RWPE1 (cell line): Measurements from ENCODE around the gene JCAD.

Source experiments
- CTCF ChIA-PET: fragments of 350-600 bp; sonication (Branson Sonifier 250); formaldehyde crosslinking; extraction: SDS; loops from one replicate; lab custom pipeline; 2021; lab: Yijun Ruan, JAX
- POLR2A ChIA-PET: fragments of 400-600 bp; formaldehyde crosslinking; extraction: SDS; loops from one replicate; lab custom pipeline; 2020; ENCODE audit warnings: antibody characterized with exemption; ENCODE audit not compliant: low non-redundant PET; lab: Yijun Ruan, JAX
- DNase-seq: peaks from one replicate; pipeline ENCODE4 v3.0.0; 2012; ENCODE audit warnings: low spot score
- H3K27ac ChIP-seq: fragments of 450-650 bp; 2 replicates; pipeline ENCODE4 v1.5.1; 2017
- TF ChIP-seq, protein P1 (sequence below): fragments of 450-650 bp; conservative IDR thresholded peaks from 2 replicates; pipeline ENCODE4 v1.5.1; 2017; ENCODE audit warnings: low read depth, mild to moderate bottlenecking

Gene JCAD

GRCh38 chr10:30002426-30003266 is 56.7 kb downstream of the JCAD start:
- TF ChIP-seq, protein P1, sequence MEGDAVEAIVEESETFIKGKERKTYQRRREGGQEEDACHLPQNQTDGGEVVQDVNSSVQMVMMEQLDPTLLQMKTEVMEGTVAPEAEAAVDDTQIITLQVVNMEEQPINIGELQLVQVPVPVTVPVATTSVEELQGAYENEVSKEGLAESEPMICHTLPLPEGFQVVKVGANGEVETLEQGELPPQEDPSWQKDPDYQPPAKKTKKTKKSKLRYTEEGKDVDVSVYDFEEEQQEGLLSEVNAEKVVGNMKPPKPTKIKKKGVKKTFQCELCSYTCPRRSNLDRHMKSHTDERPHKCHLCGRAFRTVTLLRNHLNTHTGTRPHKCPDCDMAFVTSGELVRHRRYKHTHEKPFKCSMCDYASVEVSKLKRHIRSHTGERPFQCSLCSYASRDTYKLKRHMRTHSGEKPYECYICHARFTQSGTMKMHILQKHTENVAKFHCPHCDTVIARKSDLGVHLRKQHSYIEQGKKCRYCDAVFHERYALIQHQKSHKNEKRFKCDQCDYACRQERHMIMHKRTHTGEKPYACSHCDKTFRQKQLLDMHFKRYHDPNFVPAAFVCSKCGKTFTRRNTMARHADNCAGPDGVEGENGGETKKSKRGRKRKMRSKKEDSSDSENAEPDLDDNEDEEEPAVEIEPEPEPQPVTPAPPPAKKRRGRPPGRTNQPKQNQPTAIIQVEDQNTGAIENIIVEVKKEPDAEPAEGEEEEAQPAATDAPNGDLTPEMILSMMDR, result peak; percentile 90
- POLR2A ChIA-PET, result no interaction called here
- CTCF ChIA-PET, result interaction anchor here (0.6 to 1.5 kb wide), 13 partner anchors 12 to 1443 kb away, joined by 3 to 4 read pairs (median 3); no protein-coding TSS in a partner anchor
- H3K27ac ChIP-seq, result 0 out of 2 replicates have a peak overlapping the region, but pooled peaks have one; percentile 14
- peak; percentile 76 for DNase-seq

DNA sequence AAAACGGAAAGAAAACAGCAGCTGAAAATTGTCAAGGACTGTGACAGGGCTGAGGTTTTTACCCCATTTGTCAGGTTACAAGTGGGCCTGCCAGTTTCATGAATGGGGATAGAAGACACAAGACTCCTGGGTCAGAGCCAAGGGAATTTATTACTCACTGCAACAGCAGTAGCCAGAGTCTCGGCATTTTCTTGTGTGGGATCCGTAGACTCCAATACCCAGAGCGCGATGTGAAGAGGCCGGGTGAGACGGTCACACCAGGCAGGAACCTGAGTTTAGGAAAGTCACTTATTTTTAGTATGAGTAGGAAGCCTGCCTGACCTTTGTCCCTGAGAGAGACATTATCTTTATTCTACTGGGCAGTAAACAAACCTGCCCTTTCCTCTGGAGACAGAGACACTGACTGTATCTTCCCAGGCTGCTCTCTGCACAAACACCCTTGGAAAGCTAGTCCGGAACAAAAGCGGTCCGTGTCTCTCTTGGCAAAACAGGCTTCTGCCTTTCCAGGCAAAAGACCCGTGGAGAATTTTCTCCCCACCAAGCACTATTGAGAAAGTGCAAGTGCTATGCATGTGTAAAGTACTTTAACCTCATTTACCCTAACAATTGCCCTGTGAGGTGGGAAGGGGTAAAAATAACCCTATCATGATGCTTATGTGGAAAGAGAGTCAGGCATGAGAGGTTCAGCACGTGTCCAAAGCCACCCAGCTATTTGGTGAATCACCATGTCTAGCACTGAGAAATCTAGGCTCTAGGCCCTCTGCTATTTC is 58.4 kb downstream of the JCAD start:
- ChIA-PET POLR2A (no interaction called here), CTCF (interaction anchor here (0.7 to 0.9 kb wide), 2 partner anchors 52 to 263 kb away, joined by 3 to 4 read pairs; no protein-coding TSS in a partner anchor)
- TF ChIP-seq, protein P1, result no peak
- DNase-seq, result no peak
- no peak overlapping the region for H3K27ac ChIP-seq

GRCh38 chr10:29998142-29998808 is 61.1 kb downstream of the JCAD start:
- no peak overlapping the region for H3K27ac ChIP-seq
- ChIA-PET POLR2A (no interaction called here), CTCF (interaction anchor here (0.5 to 1.8 kb wide), 10 partner anchors 9 to 1385 kb away, joined by 3 to 12 read pairs (median 4); no protein-coding TSS in a partner anchor)
- TF ChIP-seq, protein P1, result peak; percentile 80
- DNase-seq, result peak; percentile 63

- DNase-seq, result no peak
- ChIA-PET POLR2A (no interaction called here), CTCF (interaction anchor here (0.6 to 0.9 kb wide), 3 partner anchors 60 to 331 kb away, joined by 3 read pairs; no protein-coding TSS in a partner anchor)
- no peak overlapping the region for H3K27ac ChIP-seq
- TF ChIP-seq, protein P1, result no peak
Observed at GRCh38 chr10:29994811-29995210, 64.6 kb downstream of the JCAD start.

- no peak overlapping the region for H3K27ac ChIP-seq
- no peak for DNase-seq
- TF ChIP-seq, protein P1, result no peak
- ChIA-PET CTCF (no interaction called here), POLR2A (no interaction called here)
Observed at GRCh38 chr10:29993319-29993915, 66.0 kb downstream of the JCAD start.
